ENCODE data around the gene ABCA13.

ABCA13 gene

DNA sequence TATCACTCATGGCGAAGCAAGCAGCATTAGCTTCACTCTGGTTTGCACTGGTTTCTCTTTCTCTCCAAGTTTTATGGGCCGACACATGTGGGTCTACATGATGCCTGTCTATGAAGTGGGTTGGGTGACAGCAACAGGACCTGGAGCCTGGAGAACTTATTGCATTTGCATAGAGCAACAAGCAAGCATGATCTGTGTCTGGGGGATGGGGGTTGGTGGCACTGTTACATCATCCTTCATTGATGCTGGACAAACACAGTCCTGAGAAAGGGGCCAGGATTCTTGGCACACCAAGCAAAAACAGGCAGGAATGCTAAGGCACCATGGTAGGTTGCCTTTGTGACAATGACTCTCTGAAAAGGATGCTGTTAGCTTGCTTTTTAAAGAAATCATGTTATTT is 486.9 kb downstream of the ABCA13 start:
- DNase-seq = no peak

DNA sequence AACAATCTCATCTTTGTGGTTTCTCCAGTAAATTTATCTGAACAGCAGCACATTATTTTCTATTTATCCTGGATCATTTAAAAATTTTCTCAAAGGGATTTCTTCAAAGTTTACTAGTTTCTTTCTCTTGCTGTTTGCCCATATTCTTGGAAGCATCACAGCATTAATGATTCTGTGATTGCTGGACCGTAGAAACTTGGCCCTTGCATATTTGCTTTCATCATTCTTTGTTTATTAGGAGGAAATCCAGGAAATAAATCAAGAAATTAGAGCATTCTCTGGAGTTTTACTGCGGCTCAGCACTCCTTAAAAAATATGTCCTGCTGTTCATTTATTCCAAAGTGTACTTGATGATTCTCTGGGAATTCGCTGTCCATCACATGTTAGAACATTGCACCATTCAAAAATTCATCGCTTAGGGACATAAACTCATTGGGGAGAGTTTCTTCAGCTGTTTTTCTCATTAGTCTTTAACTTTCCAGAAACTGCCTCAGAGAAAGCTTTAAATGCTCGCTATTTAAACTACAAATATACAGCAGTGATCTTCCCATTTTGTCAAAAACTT is 489.1 kb downstream of the ABCA13 start:
- DNase-seq = no peak

DNA sequence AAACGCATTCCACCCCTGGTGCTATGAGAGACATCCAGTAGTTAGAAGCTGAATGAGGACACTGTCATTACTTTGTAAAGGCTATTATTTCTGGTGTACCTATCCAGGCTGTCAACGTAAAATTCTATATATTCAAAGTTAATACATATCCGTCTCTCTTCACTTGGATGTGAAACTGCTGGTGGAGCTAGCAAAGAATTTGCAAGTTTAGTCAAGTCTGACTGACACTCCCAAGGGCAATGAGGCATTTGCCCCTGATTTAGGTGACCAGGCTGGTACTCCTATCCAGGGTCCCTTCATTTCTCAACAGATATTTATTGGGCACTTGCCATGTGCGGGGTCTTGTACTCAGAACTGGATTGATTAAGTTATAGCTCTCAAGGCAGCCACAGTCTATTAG is 493.0 kb downstream of the ABCA13 start:
- no peak for DNase-seq

DNA sequence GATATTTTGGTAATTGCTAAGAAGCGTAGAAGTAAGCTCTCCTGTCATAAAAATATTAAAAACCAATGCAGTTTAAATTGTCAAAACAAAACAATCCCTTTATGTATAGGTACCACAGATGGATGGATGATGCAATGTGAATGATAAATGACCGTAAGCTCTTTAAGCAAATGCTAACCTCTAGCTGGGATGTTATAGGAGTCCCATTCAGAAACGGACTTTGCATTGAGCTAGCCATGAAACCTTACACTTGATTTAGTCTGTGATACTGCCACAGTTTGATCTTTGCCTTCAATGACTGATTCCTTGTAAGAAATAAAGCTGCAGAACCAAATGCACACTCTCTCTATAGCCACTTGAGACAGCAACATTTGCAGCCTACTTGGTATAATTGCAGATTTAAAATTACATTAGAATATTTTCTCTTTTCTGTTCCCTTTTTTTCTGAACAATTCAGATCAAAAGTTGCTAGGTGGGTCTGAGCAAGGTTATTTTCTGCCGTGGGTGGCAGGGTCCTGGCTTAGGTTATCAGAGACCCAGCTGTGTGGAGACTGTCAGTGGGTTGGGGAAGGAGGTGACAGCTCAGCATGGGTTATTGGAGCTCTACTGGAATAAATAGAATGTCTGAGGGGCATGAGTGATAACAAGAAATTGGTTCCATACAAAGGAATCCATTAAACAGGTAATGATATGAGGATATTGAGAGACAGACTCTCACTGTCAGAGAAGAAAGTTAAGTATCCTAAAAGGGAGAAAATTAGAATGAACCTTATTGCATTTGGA is 494.3 kb downstream of the ABCA13 start:
- no peak for DNase-seq

DNA sequence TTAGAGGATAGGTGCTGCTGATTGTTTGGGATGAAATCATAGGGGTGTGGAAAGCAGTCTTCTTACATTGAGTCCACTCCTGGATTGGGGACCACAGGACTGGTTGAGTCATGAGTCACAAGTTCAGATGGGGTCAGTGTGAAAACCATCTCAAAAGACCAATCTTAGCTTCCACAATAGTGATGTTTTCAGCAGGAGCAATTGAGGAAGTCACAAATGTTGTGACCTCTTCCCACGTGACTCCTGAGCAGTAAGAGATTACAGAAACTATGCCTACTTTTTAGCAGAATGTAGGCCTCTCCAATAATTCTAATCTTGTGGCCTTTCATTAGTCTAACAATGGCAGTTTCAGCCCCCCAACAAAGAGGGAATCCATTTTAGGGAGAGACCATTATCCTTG is 496.1 kb downstream of the ABCA13 start:
- no peak for DNase-seq

DNA sequence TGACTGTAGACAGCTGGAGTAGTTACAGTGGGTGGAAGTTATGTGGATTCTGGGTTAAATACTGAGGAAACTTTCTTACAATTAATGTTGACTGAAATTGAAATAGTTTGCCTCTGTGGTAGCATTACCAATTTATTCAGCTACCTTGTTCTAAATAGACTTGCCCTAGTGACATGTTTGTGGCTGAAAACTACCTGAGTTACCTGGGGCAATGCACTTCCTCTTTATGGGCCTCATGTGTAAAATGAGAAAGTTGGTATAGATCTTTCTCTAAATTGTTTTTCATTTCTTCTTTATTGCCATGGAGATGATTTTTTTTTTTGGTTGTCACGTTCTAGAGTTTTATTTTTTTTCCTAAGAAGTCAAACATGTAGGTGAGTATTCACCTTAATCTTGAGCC is 500.4 kb downstream of the ABCA13 start:
- DNase-seq = no peak

DNA sequence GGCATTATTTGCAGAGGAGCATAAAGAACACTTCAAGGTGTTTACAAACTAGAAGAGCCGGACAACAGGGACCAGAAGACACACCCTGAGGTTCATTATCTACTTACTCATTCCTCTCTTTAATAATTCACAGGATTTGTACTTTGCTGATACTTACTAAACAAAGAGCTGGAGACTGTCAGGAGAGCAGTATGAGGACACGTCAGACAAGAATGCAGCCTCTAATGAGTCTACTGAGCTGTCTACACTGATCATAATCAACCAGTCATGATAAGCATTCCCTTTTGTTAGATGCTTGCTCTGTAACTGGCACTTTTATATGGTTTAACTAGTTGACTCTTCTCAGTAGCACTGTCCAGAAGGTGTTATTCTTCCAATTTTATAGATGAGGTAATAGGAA is 509.7 kb downstream of the ABCA13 start:
- DNase-seq = no peak

DNA sequence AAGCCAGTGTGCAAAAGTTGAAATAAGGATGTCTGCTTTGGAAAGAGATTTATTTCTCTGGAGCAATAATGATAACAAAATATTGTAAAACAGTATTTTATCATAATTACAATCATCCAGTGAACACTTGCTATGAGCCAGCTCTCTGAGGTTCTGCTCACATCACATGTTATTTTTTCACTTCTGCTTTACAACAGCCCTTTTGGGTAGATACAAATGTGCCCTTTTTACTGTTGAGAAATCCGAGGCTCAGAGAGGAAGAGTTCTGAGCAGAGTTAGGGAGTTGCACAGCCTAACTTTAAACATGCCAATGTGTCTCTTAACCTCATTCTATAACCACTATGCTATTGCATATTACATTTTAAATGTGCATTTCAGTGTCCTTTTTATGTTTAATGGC is 520.5 kb downstream of the ABCA13 start:
- DNase-seq = no peak
